8988T (cell line): ENCODE data around the gene CELF4.

Source experiments
- DNase-seq: peaks from one replicate; pipeline ENCODE4 v3.0.0; 2011

The CELF4 gene

DNA sequence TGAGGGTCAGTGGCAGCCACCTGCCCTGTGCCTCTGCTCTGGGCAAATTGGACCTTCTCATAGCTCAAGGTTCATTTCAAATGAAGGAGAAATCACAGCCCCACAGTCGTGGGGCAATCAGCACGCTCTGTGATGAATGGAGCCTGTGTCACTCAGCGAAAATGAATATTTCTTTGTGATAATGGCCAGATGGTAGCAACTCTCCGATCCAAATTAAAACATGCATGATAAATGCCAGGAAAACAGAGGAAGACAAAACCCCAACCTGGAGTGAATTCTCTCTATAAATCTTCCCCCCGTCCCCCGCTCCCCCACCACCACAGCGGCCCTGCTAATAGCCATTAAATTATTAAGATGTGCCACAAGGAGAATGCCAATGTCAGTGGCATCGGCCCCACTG is 258.4 kb downstream of the CELF4 start:
- DNase-seq: no peak

DNA sequence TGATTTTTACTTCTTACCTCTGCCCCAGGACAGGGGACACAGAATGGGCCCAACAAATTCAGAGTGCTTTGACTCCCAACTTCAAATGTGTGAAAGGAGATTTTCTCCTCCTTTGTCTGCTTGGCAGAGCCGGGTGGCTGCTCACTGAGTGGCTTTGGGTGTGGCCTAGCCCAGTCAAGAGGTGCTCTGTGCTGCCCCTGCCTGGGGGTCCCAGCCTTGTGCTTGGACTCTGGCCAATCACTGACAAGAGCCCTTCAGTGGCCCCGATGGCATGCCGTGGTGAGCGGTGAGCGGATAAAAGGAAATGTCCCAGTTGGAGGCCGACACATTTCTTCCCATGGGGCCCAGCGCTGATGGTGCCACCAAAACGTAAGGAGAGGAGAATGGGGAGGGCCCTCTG is 259.2 kb downstream of the CELF4 start:
- DNase-seq: no peak

DNA sequence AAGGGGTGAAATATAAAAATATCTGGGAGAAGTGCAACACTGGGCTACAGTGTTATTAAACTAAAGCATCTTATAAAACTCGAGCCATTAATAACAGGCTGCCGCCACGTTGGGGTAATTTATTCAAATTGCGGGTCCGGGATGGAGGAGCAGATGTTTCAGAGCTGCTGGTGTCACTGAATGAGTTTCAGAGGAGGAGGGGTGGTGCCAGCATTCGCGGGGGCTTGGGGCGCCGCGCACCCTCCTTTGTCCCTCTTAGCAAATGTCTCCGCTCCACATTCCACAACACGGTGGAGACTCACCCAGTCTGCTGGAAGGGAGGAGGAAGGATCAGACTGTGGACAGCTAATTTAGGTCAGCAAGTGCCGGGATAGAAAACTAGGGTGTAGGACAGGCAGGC is 260.5 kb downstream of the CELF4 start:
- no peak for DNase-seq

GRCh38 chr18:37304012-37304680 is 261.5 kb downstream of the CELF4 start:
- DNase-seq: no peak

- DNase-seq: no peak
These were observed 262.6 kb downstream of the CELF4 start for GRCh38 chr18:37303009-37303408.

DNA sequence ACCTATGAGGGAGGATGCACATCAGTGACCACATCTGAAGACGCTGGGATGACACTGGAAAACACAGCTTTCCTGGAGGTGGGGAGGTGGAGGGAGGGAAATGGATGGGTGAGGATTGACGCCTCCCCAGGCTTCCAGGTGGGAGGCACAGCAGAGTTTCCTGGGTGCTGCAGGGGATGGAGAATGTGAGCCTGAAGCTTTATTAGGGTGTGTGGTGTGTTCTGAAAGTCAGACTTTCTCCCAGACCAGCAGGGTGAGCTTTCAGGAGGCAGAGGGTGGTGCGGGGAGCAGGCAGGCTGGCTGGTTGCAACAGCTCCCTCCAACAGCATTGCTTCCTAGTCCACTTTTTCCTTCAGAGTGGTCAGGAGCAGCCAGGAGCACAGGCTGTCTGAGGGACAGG is 263.1 kb downstream of the CELF4 start:
- no peak for DNase-seq

DNA sequence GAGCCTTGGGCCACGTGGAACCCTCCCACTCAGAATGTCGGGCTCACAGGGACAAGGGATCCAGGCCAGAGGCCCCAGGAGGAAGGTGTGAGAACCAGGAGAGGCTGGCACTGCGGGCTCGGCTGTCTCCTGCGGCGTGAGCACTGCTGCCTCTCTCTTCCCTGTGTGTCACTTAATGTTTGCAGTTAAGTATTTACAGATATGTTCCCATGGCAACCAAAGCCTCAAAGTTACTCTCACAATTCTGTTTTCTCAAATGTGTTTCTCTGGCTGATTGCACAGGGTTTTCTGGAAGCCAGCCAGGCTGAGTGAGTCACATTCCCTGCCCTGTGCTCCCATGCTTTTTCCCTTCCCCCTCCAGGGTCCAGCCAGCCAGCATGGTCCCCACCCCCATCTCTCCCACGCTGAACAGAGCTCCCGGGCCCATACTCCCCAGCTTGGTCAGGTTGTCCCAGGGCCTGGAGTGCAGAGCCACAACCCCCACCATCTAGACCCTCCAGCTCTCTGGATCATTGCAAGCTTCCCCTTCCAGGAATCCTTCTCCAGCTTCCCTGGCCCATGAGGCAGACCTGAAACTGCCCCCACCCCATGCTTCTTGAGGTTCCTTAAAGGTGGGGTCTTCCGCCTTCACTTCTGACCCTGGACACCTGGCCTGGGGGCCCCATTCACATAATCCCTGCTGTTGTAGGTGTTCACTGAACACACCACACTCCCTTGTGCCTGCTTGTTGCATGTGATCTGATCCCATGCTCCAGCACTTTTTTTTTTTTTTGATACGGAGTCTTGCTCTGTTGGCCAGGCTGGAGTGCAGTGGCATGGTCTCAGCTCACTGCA is 265.9 kb downstream of the CELF4 start:
- no peak for DNase-seq

- DNase-seq: no peak
These were observed 266.8 kb downstream of the CELF4 start for GRCh38 chr18:37298816-37299215.

DNA sequence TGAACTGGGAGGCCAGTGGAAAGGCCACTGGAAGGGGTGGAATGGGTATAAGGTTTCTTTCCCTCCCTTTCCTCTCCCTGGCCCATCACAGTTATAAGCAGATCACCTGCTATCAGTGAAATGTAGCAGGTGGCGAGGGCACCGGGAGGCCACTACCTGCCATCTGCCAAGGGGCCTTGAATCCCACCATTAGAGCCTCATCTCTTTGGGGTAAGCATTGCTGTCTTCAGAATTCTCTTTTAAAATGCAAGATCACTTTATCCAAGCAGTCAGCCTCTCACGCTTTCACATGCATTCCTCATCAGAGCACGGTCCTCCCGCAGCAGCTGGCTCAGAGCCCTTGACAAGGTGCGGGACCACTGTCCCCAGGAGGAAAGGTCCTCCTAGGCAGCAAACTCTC is 268.5 kb downstream of the CELF4 start:
- no peak for DNase-seq

- DNase-seq: peak; percentile 71
These were observed 270.6 kb downstream of the CELF4 start for GRCh38 chr18:37294951-37295350.

GRCh38 chr18:37293359-37293758 is 272.2 kb downstream of the CELF4 start:
- no peak for DNase-seq

DNA sequence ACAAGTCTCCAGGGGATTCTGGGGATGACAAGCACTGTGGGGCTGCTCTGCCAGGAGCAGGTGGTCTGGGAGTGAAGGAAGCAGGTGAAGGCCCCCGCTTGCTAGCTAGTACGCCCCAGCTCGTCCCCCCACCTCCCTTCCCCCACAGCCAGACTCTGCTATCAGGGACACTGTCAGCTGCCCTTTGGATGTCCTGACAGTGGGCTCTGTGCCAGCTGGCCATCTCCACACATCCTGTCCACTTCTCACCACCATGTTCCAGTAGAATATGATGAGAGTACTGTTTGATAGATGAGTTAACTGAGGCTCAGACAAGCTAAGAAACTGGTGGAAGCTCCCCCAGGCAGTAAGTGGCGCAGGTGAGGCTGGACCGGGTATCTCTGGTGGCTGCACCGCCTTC is 276.2 kb downstream of the CELF4 start:
- no peak for DNase-seq

- DNase-seq: no peak
These were observed 278.0 kb downstream of the CELF4 start for GRCh38 chr18:37287601-37288000.

DNA sequence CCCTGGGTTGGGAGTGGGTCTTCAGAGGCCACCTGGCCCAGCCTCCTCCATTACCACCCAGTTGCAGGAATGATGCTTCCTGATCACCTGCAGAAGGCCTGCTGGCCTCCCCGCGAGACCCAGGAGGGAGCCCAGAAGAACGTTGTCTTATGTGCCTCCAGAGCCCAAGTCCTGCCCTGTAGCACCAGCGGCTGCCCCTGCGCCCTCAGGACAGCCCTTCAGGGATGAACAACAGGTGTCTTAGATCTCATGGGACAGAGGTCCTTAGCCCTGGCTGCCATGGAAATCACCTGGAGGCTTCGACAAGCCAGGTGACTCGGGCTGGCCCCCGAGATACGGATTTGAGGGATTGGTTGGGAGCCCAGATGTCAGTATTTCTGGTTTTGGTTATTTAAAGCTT is 278.8 kb downstream of the CELF4 start:
- DNase-seq: no peak

- no peak for DNase-seq
These were observed 279.8 kb downstream of the CELF4 start for GRCh38 chr18:37285825-37286224.

DNA sequence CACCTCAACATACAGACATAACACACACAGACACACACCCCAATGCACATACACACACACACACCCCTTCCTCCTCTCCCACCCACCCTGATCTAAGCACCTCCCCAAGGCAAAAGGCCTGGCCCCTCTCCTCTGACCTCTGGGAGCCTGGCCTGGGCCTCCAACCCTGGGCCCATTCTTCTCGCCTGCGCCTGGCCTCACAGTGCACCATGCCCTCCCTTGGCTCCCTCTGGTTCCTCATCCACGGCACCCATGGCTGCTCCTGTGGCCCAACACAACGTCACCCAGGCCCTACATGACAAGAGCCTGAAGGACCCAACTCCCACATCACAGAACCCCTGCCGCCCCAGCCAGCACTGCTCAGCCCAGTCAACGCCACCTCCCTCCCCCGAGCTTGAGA is 281.3 kb downstream of the CELF4 start:
- DNase-seq: no peak

DNA sequence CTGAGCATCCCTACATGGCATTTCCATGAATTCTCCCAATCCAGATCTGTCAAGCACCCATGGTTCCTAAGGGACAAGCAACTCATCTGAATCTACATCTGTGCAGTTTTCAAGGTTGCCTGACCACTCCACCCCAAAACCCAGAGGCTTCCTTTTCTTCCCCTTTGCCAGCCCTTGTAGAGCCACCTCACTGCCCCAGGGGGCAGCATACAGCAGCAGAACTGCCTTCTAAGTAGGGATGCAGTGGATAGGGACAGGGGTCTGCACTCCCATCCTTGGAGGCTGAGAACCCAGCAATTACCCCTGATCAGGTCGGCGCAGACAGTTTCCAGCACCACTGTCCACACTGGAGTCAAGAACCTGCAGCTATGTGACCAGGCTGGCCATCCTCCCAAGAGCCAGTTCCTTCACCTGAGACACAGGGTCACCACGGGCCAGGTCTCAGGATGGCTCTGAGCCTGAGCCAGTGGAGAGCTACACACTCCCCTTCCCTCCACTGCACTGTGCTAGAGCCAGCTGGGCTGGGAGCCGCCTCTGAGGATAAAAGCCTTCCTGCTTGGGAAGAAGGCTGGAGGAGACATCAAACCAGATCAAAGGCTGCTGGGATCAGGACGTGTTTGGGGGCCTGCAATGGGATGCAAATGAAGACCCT is 283.1 kb downstream of the CELF4 start:
- no peak for DNase-seq

DNA sequence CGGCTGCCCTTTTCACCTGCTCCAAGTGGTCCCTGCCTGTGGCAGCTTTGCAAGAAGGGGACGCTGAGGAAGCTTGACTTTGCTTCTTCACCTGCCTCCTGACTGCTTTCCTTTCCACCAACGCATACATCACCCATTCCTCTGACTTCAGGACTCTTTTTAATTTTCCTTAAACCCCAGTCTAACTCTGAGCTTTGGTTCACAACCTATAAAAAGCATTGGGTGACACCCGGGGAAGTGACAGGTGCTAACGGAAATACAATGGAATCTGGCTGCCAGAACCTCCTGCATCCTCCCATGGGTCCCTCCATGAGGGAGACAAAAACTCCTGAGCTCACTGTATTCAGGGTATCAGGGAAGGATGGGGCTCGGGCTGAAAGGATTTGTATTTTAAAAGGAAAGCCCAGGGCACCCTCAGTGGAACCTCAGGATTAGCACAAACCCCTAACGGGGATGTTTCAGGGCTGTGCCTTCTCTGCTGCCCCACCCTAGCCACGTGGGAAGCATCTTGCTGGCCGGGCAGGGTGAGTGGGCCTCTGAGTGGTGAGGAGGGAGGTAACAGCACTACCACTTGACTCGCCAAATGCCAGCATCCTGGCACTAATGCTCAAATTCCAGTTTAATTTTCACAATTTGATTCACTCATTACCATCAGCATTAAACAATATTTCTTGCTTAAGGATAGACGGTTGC is 284.8 kb downstream of the CELF4 start:
- DNase-seq: no peak

- no peak for DNase-seq
These were observed 287.8 kb downstream of the CELF4 start for GRCh38 chr18:37277804-37278203.

DNA sequence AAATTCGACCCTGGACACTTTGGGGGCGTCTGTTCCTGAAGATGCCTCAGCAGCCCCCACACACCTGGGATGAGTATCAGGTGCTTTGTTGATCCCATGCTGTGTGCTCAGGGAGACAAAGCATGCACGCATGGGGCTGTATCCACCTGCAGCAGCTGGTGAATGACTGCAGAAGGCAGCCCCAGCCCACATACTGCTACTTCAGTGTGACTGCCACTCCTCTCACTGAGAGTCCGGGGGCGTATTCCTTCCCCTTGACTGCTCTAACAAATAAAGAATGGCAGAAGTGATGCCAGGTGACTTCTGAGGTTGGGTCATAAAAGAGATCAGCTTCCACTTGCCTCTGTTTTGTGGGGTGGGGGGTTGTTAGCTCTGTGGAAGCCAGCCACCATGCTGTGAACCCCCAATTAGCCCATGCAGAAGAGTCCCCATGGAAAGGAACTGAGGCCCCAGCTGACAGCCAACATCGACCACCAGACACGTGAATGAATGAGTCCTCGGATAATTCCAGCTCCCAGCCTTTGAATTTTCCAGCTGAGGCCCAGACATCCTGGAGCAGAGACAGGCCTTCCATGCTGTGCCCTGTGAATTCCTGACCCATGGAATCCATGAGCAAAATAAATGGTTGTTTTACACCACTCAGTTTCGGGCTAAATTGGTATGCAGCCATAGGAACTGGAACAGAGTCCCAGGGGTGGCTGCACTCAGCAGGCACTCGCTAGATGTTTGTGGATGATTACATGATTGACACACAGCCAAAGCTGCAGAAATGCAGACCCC is 289.3 kb downstream of the CELF4 start:
- DNase-seq: no peak

DNA sequence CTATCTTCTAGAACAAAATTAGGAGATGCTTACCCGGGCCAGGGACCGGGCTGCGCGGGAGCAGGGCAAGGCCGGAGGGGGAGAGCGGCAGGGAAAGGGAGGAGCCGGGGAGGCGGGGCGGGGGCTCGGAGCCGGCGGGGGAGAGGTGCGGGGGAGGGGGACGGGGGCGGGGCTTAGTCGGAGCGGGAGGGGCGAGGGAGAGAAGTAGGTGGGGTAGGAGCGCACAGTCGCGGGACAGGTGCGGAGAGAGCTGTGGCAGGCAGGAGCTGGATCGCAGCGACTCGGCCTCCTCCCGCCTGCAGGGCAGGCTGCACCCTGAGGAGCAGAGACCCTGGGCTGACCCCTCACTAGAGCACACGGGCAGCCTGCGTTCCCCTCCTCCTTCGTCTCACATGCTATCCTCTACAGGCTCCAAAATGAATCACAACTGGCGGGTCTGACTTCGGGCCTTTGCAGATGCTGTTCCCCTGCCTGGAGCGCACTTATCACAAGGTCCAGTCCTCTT is 290.3 kb downstream of the CELF4 start:
- DNase-seq: no peak
